ENCODE results near the gene HOXC11.

HOXC11 gene

DNA sequence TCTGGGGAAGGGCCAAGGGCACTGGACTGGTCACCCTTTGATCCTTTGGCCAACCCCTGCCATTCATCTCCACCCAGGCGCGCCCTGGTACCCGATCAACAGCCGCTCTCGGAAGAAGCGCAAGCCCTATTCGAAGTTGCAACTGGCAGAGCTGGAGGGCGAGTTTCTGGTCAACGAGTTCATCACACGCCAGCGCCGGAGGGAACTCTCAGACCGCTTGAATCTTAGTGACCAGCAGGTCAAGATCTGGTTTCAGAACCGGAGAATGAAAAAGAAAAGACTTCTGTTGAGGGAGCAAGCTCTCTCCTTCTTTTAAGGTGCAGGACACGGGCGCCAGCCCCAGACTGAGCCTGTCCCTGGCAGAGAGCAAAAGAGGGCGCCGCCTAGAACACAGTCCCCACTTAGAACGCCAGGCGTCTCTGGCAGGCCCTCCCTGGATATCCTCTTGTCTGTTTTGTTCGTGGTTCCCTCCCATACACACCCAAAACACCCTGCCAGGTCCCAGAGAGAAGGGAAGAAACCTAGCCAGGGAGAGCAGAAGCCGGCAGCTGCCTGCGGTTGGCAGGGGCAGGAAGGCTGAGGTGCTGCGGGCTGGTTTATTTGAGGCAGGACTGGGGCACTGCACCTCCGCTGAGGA, 16.6 kb upstream of the HOXC11 start:
- no peak for DNase-seq (ENCODE audit: extremely low read depth in 1 of 2, low read depth in 1 of 2)

DNA sequence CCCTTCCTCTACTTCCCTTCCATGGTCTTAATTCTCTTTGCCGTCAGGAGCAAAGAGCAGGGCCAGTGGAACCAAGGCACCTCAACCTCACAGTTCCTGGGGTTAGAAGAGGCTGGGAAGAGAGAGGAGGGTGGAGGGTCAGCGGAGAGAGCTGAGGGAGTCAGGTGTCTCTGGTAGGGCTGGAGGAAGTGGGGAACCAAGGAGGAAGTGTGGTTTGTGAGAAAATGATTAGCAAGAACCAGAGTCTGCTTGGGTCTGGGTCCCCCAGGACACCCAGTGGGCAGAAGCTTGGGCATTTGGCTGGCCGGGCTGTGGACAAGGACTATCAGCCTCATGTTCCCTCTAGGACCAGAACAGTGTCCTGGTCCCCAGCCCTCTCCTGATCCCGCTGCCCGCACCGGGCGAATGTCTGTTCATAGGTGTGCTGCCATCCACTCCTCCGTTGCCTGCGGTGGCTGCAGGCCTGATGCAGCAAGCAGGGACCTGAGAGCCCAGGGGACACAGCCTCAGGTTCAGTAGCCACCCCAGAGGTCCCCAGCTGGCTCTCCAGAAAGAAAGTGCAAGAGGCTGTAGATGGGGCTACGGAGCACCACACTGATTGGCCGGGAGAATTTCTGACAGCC, 15.9 kb upstream of the HOXC11 start:
- no peak for DNase-seq (ENCODE audit: extremely low read depth in 1 of 2, low read depth in 1 of 2)

DNA sequence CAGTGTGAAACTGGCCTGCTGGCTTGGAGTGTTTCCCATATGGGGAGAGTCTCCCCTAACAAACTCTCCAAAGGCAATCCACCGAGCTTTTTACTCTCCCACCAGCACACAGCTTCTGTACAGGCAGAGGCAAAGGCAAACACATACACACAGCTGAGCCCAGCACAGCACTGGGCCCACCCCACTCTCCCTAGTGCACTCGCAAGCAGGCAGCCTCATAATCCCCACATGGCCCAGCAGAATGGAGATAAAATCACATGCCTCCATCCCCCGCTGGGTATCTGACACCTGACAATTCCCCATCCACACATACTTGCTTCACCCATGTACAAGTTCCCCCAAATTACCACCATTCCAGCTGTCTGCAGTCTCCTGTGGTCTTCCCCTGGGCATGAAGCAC, 14.8 kb upstream of the HOXC11 start:
- DNase-seq (ENCODE audit: extremely low read depth in 1 of 2, low read depth in 1 of 2) = no peak

DNA sequence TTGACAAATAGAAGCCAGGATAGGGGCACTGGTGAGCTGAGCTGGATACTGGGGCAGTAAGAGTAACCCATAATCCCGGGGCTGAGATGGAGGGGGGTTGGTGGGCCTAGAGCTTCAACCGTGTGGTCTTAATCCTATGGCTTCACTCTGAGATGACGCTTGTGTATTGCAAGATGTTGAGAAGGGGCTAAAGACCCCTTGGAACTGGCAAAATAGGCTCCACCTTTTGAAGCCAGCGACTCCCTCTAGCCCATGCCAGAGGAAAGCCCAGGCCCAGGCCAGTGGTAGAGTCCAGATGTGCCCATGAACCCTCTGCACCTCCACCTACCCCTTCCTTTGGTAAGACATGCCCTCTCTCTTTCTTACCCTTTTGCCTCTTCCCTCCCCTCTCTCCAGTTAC, 13.6 kb upstream of the HOXC11 start:
- DNase-seq (ENCODE audit: extremely low read depth in 1 of 2, low read depth in 1 of 2) = no peak

DNA sequence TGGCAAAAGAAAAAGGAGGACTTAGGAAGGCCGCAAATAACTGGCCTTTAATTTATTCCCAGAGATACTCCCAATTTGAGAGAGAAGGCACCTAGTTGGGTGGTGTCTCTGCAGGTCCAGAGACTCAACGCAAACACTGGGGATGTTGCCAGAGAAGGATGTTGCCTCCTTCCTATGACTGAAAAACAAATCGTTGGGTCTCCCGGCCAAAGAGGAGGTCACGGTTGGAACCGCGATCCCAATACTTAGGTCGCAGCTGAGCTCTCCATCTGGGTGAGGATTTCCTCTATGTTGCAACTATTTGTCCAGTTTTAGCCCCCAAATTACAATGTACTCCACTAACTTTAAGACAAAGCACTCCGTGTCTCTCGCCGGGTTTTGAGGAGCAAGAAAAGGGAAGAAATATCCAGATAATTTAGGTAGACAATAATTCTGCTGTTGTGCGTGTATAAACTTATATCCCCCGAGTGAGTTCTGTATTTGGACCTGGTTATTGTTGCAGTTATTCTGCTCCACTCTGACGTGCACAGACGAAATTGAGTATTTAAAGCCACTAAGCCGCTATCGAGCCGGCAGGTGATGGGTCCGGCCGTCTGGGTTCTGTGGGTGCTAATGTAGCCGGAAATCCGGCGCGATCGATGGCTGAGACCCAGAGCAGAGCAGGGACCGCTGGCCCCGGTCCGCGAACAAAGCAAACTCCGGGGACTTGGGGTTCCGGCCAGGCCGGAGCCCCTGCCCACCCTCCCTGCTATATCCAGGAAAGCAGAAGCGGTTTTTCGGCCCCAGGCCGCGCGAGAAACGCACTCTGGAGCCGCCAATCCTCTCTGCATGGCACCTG, 12.5 kb upstream of the HOXC11 start:
- no peak for DNase-seq (ENCODE audit: extremely low read depth in 1 of 2, low read depth in 1 of 2)

DNA sequence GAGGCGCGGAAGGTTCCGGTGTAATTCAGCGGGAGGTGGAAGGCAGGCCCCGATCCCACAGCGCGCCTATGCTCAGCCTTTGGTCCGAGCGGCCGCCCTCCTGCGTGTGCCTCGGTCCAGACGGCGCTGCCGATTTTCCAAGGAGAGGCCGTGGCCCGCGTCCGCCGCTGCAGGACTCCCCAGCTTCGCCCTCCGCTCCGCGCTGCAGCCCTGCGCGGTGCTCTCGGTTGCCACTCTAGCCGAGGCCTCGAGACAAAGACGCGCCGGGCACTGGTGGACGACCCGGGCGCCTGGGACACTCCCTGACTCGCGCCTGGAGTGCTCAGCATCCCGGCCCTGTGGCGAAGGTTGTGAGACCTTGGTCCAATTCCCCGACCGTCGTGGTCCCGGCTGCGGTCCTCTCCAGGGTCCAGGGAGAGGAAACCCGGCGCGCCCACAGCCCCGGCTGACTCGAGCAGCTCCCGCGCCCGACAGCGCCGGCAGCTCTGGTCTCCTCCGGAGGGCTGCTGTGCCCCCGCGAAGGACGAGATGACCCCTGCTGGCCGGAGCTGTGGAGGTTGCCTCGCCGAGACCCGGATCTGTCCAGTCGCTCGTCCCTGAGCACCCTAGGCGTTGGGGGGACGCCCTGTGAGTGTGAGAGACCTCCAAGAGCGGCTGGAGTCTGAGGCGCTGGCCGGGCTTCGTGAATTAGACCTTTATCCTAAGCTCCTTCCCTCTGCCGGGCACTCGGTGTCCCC, 11.7 kb upstream of the HOXC11 start:
- no peak for DNase-seq (ENCODE audit: extremely low read depth in 1 of 2, low read depth in 1 of 2)

DNA sequence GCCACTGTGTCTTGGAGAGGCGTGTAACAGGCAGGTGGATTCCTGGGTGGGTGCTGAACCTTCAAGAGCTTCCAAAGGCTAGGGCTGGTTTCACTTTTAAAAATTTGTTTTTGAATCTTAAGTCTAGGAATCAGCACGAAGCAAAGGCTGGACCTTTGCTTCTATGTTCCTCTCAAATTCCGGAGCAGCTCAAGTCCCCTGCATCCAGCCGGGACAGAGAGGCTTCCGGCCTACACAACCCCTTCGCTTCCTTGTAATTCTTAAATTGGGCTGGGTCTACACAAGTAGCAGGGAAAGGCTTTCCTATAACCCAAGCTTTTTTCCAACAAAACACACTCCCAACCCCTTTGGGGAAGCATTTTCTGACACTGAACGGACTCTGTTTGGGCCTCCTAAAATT, 9.9 kb upstream of the HOXC11 start:
- DNase-seq (ENCODE audit: extremely low read depth in 1 of 2, low read depth in 1 of 2) = no peak

DNA sequence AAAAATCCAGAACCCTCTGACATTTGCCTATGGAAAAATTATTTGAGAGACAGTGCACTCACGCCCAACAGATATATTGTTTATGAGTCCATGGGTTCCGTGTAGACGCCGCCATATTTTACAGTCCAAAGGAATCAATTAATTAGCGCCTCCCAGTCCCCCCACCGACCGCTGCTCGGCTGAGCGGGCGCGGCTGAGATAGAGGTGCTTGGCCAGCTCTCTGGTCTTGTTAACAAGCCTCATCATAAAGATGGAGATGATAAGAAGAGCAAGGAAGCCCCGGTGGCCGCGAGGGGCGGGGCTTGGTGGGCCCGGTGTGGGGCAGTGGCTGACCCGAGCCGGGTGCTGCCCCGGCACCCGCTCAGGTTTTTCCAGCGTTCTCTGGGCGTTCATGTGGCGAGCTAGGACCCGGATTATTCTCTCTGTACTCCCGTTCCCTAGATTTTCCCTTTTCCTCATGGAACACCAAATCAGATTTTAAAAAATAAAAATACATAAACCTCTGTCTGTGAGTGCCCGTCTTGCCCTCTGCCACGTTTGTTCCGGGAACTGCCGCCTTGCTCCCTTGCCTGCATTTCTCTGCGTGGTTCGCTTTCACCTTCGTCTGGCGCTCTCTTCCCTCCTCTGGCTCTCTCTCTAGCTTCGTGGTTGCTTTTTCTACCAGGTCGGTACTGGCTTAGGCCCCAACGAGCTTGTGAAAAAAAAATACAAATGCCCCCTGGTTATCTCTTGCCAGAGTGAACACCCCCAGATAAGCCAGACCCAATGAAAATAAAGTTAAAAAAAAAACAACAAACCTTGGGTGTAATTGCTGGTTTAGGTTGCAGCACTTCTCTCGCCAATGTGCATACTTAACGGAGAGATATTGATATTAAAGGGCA, 9.3 kb upstream of the HOXC11 start:
- no peak for DNase-seq (ENCODE audit: extremely low read depth in 1 of 2, low read depth in 1 of 2)

DNA sequence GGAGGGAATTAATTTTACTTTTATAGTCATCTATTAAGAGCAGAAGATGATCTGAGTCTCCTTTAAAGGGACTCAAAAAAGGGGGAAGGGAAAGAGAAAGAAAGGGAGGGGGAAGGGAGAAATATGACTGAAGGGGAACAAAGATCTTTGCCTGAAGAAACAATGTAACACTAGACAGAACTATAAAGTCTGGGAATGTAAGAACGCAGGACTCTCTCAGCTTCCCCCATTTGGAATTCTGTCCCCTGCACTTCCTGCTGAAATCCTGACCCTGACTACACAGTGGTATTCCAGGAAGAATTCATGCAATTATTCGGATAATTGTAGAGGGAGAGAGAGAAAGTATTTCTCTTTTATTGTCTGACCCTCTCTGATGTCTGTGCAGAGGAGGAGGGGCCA, 8.6 kb upstream of the HOXC11 start:
- no peak for DNase-seq (ENCODE audit: extremely low read depth in 1 of 2, low read depth in 1 of 2)

DNA sequence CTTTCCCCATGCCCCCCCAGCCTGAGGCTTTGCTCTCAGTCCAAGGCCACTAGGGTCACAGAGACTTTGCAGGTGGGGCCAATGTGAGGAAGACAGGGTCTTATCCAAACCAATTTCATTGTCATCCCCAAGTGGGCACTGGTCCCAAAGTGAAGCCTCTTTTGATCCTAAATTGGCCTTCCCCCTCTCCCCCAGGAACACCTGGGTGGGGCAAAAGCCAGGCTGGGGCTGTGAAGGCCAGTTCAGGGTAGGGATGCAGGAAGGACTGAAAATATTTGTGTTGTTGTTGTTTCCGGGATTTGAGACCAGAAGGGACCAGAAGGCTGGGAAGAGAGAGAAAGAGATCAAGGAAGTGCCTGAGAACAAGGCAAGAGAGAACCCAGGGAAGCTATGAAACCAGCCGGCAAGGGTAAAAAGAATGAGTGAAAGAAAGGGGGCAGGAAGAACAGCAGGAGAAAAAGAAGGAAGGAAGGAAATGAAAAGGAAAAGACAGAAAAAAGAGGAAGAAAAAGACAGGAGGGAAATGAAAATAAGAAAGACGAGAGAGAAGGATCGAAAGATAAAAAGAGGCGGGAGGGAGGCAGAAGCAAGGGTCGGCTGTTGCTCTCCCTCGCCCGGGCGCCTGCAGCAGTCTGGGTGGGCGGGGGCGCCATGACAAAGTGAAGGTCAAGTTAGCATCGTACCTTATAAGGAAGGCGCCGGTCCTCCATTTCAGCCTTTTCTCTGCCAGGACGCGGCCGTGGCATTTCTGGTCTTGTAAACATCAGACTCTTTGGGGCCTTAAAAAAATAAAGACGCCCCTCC, 7.4 kb upstream of the HOXC11 start:
- no peak for DNase-seq (ENCODE audit: extremely low read depth in 1 of 2, low read depth in 1 of 2)

DNA sequence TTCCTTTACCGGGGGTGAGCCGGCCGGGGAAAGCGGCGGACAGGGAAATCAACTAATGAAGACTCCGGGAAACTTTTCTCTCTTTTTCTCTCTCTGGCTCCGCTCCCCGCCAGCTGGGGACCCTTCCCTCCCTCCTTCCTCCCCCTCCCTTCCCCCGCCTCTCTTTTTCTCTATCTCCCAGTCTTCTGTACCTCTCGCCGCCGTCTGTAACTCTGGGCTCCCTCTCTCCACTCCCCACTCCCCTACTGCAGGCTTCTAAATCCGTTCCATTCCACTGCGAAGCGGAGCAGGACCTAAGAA, 6.9 kb upstream of the HOXC11 start:
- no peak for DNase-seq (ENCODE audit: extremely low read depth in 1 of 2, low read depth in 1 of 2)

DNA sequence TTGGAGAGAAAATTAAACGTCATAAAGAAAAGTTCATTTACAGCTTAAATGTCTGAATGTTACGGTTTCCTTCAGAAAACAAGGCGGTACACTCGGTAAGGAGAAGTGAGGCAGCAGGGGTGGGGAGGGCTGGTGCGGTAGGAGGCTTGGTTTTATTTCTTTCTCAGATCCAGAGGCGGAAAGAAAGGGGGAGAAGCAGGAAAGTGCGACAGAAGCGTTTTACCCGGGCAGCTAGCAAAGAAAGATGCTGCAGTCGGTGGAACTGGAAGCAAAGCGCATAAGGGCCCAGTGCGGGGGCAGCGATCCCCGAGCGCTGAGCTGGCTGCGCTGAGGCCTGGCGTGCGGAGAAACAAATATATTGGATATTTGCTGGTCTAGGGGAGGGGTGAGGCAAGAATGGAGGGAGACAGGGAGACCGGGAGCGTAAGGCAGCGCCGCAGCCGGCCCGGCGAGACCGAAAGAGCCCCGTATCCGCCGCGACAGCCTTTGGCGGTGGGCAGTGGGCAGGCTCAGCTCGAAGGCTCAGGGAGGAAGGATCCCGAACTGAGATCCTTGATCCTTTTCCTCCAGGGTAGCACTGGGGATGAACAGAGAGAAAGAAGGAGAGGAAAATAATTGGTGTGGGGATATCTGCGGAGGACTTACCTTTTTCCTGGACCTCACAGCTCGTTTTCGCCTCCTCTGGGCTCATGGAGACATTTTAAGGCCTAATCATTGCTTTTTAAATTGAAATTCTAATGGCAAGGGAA, 6.4 kb upstream of the HOXC11 start:
- DNase-seq (ENCODE audit: extremely low read depth in 1 of 2, low read depth in 1 of 2) = no peak

DNA sequence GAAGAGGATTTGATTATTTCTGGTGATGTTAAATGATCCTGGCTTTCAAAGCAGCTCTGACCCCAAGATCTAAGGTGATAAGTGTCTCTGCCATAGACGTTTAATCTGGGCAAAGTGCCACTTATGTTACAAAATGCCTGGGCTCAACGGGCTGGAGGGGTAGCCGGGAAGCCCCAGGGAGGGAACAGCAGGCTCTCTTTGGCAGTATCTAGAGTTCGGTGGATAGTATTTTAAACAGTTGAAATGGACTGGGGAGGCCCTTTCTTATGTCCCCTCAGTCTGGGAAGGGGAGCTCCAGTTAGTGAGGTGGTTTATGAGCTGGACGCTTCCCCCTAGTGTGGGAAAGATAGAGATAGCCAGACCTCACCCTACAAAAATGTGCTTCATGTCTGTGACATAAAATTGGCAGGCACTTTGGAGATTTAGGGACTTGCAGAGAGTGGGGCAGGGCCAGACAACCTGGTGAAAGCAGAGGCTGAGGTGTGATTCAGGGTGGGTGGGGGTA, 5.5 kb upstream of the HOXC11 start:
- DNase-seq (ENCODE audit: extremely low read depth in 1 of 2, low read depth in 1 of 2) = no peak

DNA sequence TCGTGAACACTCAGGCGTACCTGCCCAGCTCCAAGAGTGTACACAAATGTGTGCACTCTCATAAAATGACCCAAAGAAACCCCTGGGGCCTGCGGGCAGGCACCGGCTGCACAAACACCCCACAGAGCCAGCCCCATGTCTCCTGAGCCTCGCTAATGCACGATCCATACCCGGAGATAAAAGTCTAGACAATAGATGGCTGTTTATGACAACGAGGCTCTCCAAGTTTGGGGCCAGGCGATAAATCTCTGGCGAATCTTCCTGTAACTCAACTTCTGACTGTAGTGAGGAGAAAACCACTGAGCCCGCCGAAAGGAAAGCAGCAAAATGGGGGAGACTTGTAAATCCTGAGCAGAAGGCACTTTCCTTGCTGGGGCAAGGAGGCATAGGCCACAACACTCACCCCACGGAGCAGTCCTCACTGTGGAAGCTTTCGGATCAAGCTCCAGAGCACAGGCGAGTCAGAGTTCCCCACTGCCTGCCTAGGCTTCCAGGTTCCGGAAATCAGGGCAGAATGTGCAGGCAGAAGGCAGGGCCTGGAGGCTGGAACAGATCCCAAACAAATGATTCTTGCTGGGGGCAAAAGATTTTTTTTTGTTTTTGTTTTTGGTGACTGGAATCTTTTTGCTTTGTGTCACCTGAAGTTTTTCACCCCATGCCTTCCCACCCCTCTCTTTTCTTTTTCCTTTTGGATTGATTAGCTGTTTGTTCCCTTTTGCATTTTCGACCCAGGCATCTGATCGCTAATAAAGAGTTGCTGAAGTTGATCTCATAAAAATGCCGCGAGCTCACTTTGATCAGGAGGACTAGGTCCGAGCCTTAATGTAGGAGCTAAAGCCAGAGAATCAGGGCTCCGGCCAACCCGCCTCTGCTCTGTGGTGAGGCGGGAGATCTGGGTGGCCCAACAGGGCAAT, 4.5 kb upstream of the HOXC11 start:
- no peak for DNase-seq (ENCODE audit: extremely low read depth in 1 of 2, low read depth in 1 of 2)

DNA sequence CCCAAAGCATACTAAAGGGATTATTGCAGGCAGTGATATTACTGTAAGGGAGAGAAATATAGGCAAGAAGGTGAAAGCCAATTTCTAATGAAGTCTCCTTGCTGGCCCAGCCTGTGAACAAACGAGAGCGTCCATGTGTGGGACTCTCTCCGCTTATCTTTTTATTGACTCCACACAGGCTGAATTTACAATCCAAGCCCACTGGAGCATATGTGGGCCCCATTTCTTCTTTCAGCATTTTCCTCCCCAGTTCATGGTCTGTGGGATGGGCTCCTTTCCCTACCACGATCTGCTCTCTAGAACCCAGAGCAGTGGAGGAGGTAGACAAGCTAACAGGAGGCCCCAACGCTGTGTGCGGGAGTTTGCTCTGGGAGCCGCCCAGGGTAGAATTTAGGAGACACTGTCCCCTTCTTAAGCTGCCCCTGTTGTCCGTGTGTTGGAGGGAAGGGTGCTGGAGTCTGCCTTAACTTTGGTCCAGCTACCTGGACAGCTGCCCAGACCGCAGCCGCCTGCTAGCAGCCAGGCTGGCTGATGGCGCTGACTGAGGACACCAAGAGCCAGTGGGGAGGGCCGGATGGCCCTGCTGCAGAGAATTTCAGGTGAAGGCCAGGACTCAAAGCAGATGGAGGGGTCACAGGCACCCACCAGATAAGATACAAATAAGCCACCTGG, 3.2 kb upstream of the HOXC11 start:
- DNase-seq (ENCODE audit: extremely low read depth in 1 of 2, low read depth in 1 of 2) = no peak

DNA sequence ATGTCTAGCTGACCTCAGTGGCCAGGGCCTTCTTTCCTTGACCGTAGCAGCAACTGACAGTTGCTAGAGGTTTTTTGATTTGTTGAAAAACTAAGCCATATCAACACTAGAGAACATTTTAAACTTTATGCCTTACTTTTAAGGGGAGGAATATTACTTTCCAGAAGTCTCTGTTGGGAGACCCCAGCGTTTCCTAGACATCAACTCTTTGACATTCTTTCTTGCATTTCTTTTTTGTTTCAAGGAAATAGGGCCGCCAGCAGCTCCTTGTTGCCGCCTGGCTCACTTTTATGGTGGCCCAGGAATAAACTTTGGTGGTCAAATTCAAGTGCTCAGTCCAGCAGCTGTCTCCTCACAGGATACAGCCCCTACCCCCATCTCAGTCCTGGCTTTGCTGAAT, 2.5 kb upstream of the HOXC11 start:
- no peak for DNase-seq (ENCODE audit: extremely low read depth in 1 of 2, low read depth in 1 of 2)

DNA sequence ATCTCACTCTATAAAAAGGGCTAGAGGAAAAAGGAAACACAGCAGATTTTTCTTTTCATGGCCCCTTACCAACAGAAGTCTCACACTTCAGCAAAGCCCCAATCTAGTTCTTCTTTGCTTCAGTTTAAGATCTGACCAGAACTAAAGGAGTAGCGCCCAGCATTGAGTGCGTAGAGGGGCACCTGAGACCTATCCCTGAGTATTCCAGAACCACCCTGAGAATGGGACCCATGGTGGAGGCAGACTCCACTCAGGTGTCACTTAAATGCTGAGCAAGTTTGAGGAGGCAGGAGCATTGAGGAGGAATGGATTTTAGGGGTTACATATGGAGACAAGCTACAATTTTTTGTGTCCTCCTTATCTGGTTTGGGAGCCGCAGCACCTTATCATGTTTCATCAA, 1.8 kb upstream of the HOXC11 start:
- DNase-seq (ENCODE audit: extremely low read depth in 1 of 2, low read depth in 1 of 2) = no peak
